Measurements from ENCODE around the gene CIB2. TPM values are rescaled to one million over a fixed set of nuclear protein-coding genes. Genes with fewer than 3 reads are reported as not detected.

Gene CIB2
- total RNA-seq, 2 experiments from 2014 or later = 0.82 to 1.7 TPM

DNA sequence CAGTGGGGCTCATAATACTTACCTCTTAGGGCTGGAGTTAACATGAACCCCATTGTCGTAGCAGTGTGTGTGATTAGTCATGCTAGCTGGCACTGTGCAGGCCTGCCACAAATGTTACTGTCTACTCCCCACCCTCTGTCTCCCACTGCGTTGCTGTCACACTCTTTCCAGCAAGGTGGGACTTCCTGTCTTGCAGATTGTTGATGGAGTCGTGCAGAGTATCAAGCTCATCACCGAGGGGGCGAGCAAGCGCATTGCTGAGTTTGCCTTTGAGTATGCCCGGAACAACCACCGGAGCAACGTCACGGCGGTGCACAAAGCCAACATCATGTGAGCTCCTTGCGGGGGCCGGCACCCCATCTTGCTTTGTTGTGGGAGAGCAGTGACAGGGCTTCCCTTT, 30.8 kb upstream of the CIB2 start:
- Mint-ChIP-seq H3K27me3 (no peaks in the 10 kb centered on the region), H3K9me3 (no peaks in the 10 kb centered on the region), H3K4me1 (ENCODE audit: low read depth) (peaks cover 12% of the 10 kb centered on the region), H3K4me3 (peak overlapping the region; percentile 31), H3K36me3 (ENCODE audit: low read depth) (peaks cover 83% of the 10 kb centered on the region), H3K27ac (peak overlapping the region; percentile 93)
- H3K4me1 ChIP-seq (ENCODE audit: insufficient read depth, low read length) = peaks cover under 1% of the 10 kb centered on the region
- intact Hi-C loops (cut with DNase I, micrococcal nuclease) = no loop called here
- CTCF ChIA-PET = no interaction called here
- no peak overlapping the region for H3K27ac ChIP-seq (ENCODE audit: low read depth in 1 of 2, low read length in 2 of 2)
- H3K36me3 ChIP-seq (ENCODE audit: insufficient read depth, low read length) = peaks cover 75% of the 10 kb centered on the region
- peak; percentile 95 for ATAC-seq (ENCODE audit: poor library complexity)
- no peak overlapping the region for H3K4me3 ChIP-seq (ENCODE audit: low read length)
- peak in 10 of 14 experiments; percentile 9 to 64 (median 34) for DNase-seq
- POLR2A ChIA-PET = interaction anchor here (1.8 kb wide), 1 partner anchor 12 kb away, joined by 5 read pairs; the partner anchor contains the start of gene IDH3A
- H3K27me3 ChIP-seq (ENCODE audit: control insufficient read depth in 1 of 2, insufficient read depth in 2 of 2, low read length in 2 of 2) = no peaks in the 10 kb centered on the region
- TF ChIP-seq, protein P1, sequence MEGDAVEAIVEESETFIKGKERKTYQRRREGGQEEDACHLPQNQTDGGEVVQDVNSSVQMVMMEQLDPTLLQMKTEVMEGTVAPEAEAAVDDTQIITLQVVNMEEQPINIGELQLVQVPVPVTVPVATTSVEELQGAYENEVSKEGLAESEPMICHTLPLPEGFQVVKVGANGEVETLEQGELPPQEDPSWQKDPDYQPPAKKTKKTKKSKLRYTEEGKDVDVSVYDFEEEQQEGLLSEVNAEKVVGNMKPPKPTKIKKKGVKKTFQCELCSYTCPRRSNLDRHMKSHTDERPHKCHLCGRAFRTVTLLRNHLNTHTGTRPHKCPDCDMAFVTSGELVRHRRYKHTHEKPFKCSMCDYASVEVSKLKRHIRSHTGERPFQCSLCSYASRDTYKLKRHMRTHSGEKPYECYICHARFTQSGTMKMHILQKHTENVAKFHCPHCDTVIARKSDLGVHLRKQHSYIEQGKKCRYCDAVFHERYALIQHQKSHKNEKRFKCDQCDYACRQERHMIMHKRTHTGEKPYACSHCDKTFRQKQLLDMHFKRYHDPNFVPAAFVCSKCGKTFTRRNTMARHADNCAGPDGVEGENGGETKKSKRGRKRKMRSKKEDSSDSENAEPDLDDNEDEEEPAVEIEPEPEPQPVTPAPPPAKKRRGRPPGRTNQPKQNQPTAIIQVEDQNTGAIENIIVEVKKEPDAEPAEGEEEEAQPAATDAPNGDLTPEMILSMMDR (IDR thresholded peaks at IDR 0.05) = no peak
- no peaks in the 10 kb centered on the region for H3K9me3 ChIP-seq (ENCODE audit: control insufficient read depth in 1 of 2, insufficient read depth in 1 of 2, low read length in 2 of 2)

DNA sequence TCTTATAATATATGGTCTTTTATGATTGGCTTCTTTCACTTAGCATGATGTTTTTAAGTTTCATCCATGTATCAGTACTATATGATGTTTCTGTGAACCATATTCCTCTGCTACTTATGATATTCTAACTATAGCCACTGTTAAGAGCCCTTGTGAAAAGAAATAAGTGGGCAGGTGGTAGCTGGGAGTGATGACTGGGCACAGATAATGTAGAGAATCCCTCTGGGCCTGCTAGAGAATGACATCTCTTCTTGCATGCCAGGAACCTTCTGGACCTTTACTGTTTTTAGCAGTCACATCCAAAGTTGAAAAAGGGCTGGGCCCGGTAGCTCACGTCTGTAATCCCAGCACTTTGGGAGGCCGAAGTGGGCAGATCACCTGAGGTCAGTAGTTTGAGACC, 28.1 kb upstream of the CIB2 start:
- ATAC-seq (ENCODE audit: poor library complexity) = no peak

DNA sequence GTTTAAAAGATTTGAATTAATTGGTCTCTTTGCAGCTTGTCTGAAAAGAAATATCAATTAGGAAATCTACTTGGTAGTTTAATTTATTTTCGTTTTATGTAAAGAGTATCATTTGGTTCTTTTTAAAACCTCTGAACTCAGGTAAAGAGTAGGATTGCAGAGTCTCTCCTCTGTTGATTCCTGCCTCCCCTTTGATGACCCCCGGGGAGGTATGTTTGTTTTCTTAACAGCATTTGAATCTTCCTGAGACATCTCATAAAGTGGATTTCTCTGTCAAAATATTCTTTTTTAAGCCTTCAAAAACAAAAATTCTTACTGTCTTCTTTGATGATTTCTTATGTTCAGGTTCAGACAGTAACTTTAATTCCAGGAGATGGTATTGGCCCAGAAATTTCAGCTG, 26.0 kb upstream of the CIB2 start:
- Mint-ChIP-seq H3K4me3 (no peak overlapping the region), H3K4me1 (ENCODE audit: low read depth) (peaks cover 18% of the 10 kb centered on the region), H3K36me3 (ENCODE audit: low read depth) (peaks cover 56% of the 10 kb centered on the region), H3K27ac (no peak overlapping the region), H3K9me3 (no peaks in the 10 kb centered on the region), H3K27me3 (no peaks in the 10 kb centered on the region)
- DNase-seq (no peak), ATAC-seq (ENCODE audit: poor library complexity) (no peak)
- intact Hi-C loops (cut with DNase I, micrococcal nuclease) = no loop called here
- ChIA-PET CTCF (no interaction called here), POLR2A (no interaction called here)
- Histone ChIP-seq H3K4me3 (ENCODE audit: low read length) (no peak overlapping the region), H3K27ac (ENCODE audit: low read depth in 1 of 2, low read length in 2 of 2) (no peak overlapping the region), H3K9me3 (ENCODE audit: control insufficient read depth in 1 of 2, insufficient read depth in 1 of 2, low read length in 2 of 2) (no peaks in the 10 kb centered on the region), H3K4me1 (ENCODE audit: insufficient read depth, low read length) (peaks cover 3% of the 10 kb centered on the region), H3K27me3 (ENCODE audit: control insufficient read depth in 1 of 2, insufficient read depth in 2 of 2, low read length in 2 of 2) (no peaks in the 10 kb centered on the region), H3K36me3 (ENCODE audit: insufficient read depth, low read length) (peaks cover 49% of the 10 kb centered on the region)
- TF ChIP-seq, protein P1 (IDR thresholded peaks at IDR 0.05) = no peak

More for the DNA sequence above, 28.1 kb upstream of the CIB2 start:
- Mint-ChIP-seq H3K27ac (no peak overlapping the region), H3K4me3 (no peak overlapping the region), H3K36me3 (ENCODE audit: low read depth) (peaks cover 73% of the 10 kb centered on the region), H3K27me3 (no peaks in the 10 kb centered on the region), H3K4me1 (ENCODE audit: low read depth) (peaks cover 7% of the 10 kb centered on the region), H3K9me3 (no peaks in the 10 kb centered on the region)
- peaks cover 62% of the 10 kb centered on the region for H3K36me3 ChIP-seq (ENCODE audit: insufficient read depth, low read length)
- ChIA-PET CTCF (no interaction called here), POLR2A (no interaction called here)
- TF ChIP-seq, protein P1 (IDR thresholded peaks at IDR 0.05) = no peak
- H3K4me1 ChIP-seq (ENCODE audit: insufficient read depth, low read length) = no peaks in the 10 kb centered on the region
- no peak for DNase-seq
- no peaks in the 10 kb centered on the region for H3K27me3 ChIP-seq (ENCODE audit: control insufficient read depth in 1 of 2, insufficient read depth in 2 of 2, low read length in 2 of 2)
- intact Hi-C loops (cut with DNase I, micrococcal nuclease) = no loop called here
- H3K4me3 ChIP-seq (ENCODE audit: low read length) = no peak overlapping the region
- H3K27ac ChIP-seq (ENCODE audit: low read depth in 1 of 2, low read length in 2 of 2) = no peak overlapping the region
- no peaks in the 10 kb centered on the region for H3K9me3 ChIP-seq (ENCODE audit: control insufficient read depth in 1 of 2, insufficient read depth in 1 of 2, low read length in 2 of 2)
